ENCODE data around the gene GRIK1. TPM values are rescaled to one million over a fixed set of nuclear protein-coding genes. Genes with fewer than 3 reads are reported as not detected.

Gene GRIK1
- total RNA-seq, 1 donor from 2014 or later = not detected

DNA sequence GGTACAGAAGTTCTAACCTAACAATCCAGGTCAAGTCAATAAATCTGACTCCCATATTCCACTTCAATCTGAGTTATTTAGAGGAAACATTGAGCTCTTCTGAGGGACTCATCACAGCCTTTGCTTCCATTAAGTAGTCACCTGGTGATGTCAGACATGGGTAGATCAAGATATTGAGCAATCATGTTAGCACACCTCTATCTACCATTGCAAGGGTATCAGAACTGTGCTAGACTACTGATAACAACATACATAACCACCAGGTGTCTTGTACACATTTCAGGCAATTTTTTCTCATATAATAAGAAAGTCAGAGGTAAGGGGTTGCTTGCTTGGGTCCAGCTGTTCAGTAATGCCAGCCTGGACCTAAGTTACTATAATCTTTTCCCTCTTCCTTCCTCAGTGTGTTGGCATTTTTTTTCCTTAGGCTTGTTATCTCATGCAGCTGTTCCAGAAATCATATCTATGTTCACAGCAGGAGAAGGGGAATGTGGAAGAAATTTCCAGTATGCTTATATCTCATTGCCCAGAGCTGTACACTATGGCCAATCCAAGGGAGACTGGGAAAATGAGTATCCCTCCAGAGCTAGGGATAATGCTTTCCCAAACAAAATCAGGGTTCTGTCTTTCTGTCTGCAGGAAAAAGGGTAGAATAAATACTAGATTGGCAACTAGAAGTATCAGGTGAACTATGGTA lies 52.3 kb downstream of the GRIK1 start:
- Mint-ChIP-seq H3K9me3 (ENCODE audit: unreplicated experiment) (no peaks in the 10 kb centered on the region), H3K36me3 (ENCODE audit: unreplicated experiment) (no peaks in the 10 kb centered on the region), H3K4me3 (ENCODE audit: unreplicated experiment) (no peak overlapping the region), H3K4me1 (ENCODE audit: unreplicated experiment) (no peaks in the 10 kb centered on the region), H3K27ac (ENCODE audit: unreplicated experiment) (no peak overlapping the region), H3K27me3 (ENCODE audit: unreplicated experiment) (peaks cover 22% of the 10 kb centered on the region)
- TF ChIP-seq, protein P1, sequence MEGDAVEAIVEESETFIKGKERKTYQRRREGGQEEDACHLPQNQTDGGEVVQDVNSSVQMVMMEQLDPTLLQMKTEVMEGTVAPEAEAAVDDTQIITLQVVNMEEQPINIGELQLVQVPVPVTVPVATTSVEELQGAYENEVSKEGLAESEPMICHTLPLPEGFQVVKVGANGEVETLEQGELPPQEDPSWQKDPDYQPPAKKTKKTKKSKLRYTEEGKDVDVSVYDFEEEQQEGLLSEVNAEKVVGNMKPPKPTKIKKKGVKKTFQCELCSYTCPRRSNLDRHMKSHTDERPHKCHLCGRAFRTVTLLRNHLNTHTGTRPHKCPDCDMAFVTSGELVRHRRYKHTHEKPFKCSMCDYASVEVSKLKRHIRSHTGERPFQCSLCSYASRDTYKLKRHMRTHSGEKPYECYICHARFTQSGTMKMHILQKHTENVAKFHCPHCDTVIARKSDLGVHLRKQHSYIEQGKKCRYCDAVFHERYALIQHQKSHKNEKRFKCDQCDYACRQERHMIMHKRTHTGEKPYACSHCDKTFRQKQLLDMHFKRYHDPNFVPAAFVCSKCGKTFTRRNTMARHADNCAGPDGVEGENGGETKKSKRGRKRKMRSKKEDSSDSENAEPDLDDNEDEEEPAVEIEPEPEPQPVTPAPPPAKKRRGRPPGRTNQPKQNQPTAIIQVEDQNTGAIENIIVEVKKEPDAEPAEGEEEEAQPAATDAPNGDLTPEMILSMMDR (IDR thresholded peaks at IDR 0.05) = no peak
- no peak for DNase-seq (ENCODE audit: extremely low spot score, unreplicated experiment)

DNA sequence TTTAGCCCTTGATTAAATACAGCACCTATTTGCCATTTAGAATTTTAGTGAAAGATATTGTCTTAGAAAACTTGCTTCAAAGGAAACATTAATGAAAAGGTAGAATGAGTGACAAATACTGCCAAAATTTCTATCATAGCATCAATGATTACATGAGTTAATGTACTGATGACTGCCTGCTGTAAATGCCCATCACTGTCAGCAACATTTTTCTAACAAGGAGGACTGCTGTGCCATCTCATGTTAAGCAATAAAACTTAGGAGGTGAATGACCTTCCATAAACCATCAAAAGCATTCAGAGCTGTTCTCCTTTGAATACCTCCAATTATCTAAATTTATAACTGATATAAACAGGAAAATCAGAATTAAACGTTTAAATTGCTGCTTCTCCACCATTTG lies 54.3 kb downstream of the GRIK1 start:
- Mint-ChIP-seq H3K36me3 (ENCODE audit: unreplicated experiment) (no peaks in the 10 kb centered on the region), H3K27ac (ENCODE audit: unreplicated experiment) (no peak overlapping the region), H3K9me3 (ENCODE audit: unreplicated experiment) (no peaks in the 10 kb centered on the region), H3K4me1 (ENCODE audit: unreplicated experiment) (no peaks in the 10 kb centered on the region), H3K4me3 (ENCODE audit: unreplicated experiment) (no peak overlapping the region), H3K27me3 (ENCODE audit: unreplicated experiment) (peaks cover 17% of the 10 kb centered on the region)
- DNase-seq (ENCODE audit: extremely low spot score, unreplicated experiment) = no peak
- TF ChIP-seq, protein P1 (IDR thresholded peaks at IDR 0.05) = no peak

DNA sequence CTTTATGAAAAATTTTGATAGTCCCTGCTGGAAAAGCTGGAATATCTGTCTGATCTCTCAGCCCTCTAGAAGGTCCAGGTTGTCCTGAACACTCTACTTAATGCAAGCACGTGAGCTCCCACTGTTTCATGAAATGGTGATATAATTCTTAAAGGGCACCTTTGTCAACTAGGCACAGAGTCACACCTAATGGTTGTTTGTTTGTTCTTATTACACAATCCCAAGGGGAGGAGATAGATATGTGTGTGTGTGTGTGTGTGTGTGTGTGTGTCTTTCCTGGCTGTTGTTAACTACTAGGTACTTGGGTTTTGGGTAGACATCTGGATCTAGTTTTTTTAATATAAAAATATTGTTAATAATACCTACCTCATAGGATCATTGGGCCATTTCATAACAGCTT lies 63.9 kb downstream of the GRIK1 start:
- Mint-ChIP-seq H3K4me3 (ENCODE audit: unreplicated experiment) (no peak overlapping the region), H3K27ac (ENCODE audit: unreplicated experiment) (no peak overlapping the region), H3K36me3 (ENCODE audit: unreplicated experiment) (no peaks in the 10 kb centered on the region), H3K4me1 (ENCODE audit: unreplicated experiment) (no peaks in the 10 kb centered on the region), H3K9me3 (ENCODE audit: unreplicated experiment) (no peaks in the 10 kb centered on the region), H3K27me3 (ENCODE audit: unreplicated experiment) (peaks cover 36% of the 10 kb centered on the region)
- no peak for DNase-seq (ENCODE audit: extremely low spot score, unreplicated experiment)
- TF ChIP-seq, protein P1 (IDR thresholded peaks at IDR 0.05) = no peak

DNA sequence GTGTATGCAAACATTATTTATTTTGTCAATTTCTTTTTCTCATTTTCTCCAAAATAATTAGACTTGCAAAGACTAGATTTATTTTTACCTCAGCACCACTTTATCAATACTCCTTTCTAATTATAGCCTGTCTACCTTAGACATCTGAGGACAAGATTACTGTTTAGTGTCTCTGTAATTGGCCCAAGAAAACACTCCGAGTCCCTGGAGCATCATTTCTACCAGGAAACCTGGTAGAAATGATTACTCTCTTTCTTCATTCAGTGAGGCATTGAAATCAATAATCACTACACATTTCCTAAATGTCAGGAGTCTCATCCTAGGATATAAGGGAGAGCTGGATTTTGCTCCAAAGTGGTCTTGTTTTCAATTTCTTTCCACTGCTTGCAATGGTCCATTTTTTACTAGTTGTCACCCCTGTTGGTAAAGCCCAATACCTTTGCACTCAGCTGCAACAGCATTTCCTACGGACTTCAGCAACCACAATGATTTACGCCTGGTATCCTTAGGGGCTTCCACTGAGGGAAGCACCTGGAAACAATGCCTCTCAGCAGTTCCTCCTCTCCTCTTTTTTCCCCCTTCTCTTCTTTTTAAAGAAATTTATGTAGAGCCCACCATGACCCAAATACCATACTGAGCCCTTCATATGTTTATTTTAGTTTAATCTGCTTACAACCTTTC lies 64.6 kb downstream of the GRIK1 start:
- TF ChIP-seq, protein P1 (IDR thresholded peaks at IDR 0.05) = no peak
- H3K4me3 Mint-ChIP-seq (ENCODE audit: unreplicated experiment) = no peak overlapping the region
- peaks cover 36% of the 10 kb centered on the region for H3K27me3 Mint-ChIP-seq (ENCODE audit: unreplicated experiment)
- H3K4me1 Mint-ChIP-seq (ENCODE audit: unreplicated experiment) = no peaks in the 10 kb centered on the region
- DNase-seq (ENCODE audit: extremely low spot score, unreplicated experiment) = no peak
- no peak overlapping the region for H3K27ac Mint-ChIP-seq (ENCODE audit: unreplicated experiment)
- no peaks in the 10 kb centered on the region for H3K9me3 Mint-ChIP-seq (ENCODE audit: unreplicated experiment)
- no peaks in the 10 kb centered on the region for H3K36me3 Mint-ChIP-seq (ENCODE audit: unreplicated experiment)

DNA sequence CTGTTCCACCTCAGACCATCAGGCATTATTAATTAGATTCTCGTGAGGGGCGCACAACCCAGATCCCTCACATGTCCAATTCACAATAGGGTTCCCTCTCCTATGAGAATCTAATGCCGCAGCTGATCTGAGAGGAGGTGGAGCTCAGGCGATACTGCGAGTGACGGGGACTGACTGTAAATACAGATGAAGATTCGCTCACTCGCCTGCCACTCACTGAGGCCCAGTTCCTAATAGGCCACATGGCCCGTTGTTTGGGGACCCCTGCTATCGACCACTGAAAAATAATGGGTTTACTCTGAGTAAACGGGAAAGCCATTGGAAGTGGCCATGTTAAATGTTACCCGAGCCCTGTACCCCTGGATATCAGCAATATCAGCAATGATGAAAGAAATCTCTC lies 65.9 kb downstream of the GRIK1 start:
- peaks cover 39% of the 10 kb centered on the region for H3K27me3 Mint-ChIP-seq (ENCODE audit: unreplicated experiment)
- H3K36me3 Mint-ChIP-seq (ENCODE audit: unreplicated experiment) = no peaks in the 10 kb centered on the region
- DNase-seq (ENCODE audit: extremely low spot score, unreplicated experiment) = no peak
- TF ChIP-seq, protein P1 (IDR thresholded peaks at IDR 0.05) = no peak
- no peaks in the 10 kb centered on the region for H3K4me1 Mint-ChIP-seq (ENCODE audit: unreplicated experiment)
- no peaks in the 10 kb centered on the region for H3K9me3 Mint-ChIP-seq (ENCODE audit: unreplicated experiment)
- no peak overlapping the region for H3K27ac Mint-ChIP-seq (ENCODE audit: unreplicated experiment)
- H3K4me3 Mint-ChIP-seq (ENCODE audit: unreplicated experiment) = no peak overlapping the region
